HG03457 (cell line): Measurements from ENCODE around the gene LHPP.
"Not testable (repeated sequence)": the region's sequence is repeated elsewhere in the genome, so short reads cannot be mapped to it uniquely, and the experiment has no call there.

ENCODE experiments used
- ATAC-seq: cut with Tn5 transposase; IDR thresholded peaks from one replicate; pipeline ENCODE4 v1.9.1; 2021; ENCODE audit warnings: moderate number of reproducible peaks; ENCODE audit not compliant: unreplicated experiment

The LHPP gene

GRCh38 chr10:124461642-124462347, at the start of gene LHPP:
TSS of gene LHPP (plus strand) at chr10:124461823. CDS start at chr10:124461863, 40 bp downstream.
- peak; percentile 92 for ATAC-seq

GRCh38 chr10:124414076-124414475, 47.5 kb upstream of the LHPP start:
- ATAC-seq = no peak

- ATAC-seq = no peak
These were observed 46.4 kb upstream of the LHPP start for GRCh38 chr10:124415210-124415609.

GRCh38 chr10:124416733-124417132, 44.9 kb upstream of the LHPP start:
- no peak for ATAC-seq

- ATAC-seq = peak; percentile 23
These were observed 43.5 kb upstream of the LHPP start for GRCh38 chr10:124417895-124418725.

GRCh38 chr10:124418726-124419501, 42.7 kb upstream of the LHPP start, which contains the start of gene OAT:
TSS of gene OAT (minus strand) at chr10:124418923. CDS start at chr10:124412171, 6,752 bp downstream.
- ATAC-seq = peak; percentile 94

- no peak for ATAC-seq
These were observed 42.0 kb upstream of the LHPP start for GRCh38 chr10:124419635-124420034.

GRCh38 chr10:124420254-124420653, 41.4 kb upstream of the LHPP start:
- ATAC-seq = no peak

- no peak for ATAC-seq
These were observed 38.9 kb upstream of the LHPP start for GRCh38 chr10:124422742-124423141.

GRCh38 chr10:124423813-124424212, 37.8 kb upstream of the LHPP start:
- no peak for ATAC-seq

GRCh38 chr10:124425227-124425962, 36.2 kb upstream of the LHPP start:
- ATAC-seq = no peak

GRCh38 chr10:124428207-124428777, 33.3 kb upstream of the LHPP start:
- ATAC-seq = no peak

- no peak for ATAC-seq
These were observed 32.0 kb upstream of the LHPP start for GRCh38 chr10:124429576-124429975.

- ATAC-seq = no peak
These were observed 31.5 kb upstream of the LHPP start for GRCh38 chr10:124430077-124430476.

- ATAC-seq = no peak
These were observed 28.2 kb upstream of the LHPP start for GRCh38 chr10:124433461-124433860.

GRCh38 chr10:124435683-124436082, 25.9 kb upstream of the LHPP start:
- ATAC-seq = not testable (repeated sequence)

- ATAC-seq = no peak
These were observed 25.4 kb upstream of the LHPP start for GRCh38 chr10:124436191-124436638.

- not testable (repeated sequence) for ATAC-seq
These were observed 19.9 kb upstream of the LHPP start for GRCh38 chr10:124441694-124442093.

GRCh38 chr10:124446830-124447750, 14.5 kb upstream of the LHPP start:
- ATAC-seq = no peak
